ENCODE data around the gene CFAP47. TPM values are rescaled to one million over a fixed set of nuclear protein-coding genes. Genes with fewer than 3 reads are reported as not detected.

Gene CFAP47
- total and polyA plus RNA-seq, 9 of the 15 experiments (the other 6 are each of a cell fraction or from before 2014, with no cell fraction given): 0.06 to 0.29 (median 0.13) TPM

DNA sequence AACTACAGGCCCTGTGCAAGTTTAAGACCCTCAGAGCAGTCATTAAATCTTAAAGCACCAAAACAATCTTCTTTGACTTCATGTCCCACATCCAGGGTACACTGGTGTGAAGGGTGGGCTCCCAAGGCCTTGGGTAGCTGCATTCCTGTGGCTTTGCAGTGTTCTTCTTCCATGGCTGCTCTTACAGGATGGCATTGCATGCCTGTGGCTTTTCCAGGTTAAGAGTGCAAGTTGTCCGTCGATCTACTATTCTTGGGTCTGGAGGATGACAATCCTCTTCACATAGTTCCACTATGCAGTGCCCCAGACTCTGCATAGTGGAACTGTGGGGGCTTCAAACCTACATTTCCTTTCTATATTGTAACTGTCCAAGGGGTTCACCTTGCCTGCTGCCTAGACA is 494.5 kb downstream of the CFAP47 start:
- no peak overlapping the region for H3K27ac ChIP-seq (ENCODE audit: extremely low read depth, low read depth, low read length)
- no peak for DNase-seq (ENCODE audit: extremely low read depth in 1 of 4, low spot score in 3 of 4)
- no peak overlapping the region for H3K4me2 ChIP-seq (ENCODE audit: insufficient read depth, low read length)
- H3K9me1 ChIP-seq (ENCODE audit: control insufficient read depth, insufficient read depth, low read length): no peaks in the 10 kb centered on the region
- ChIA-PET CTCF (ENCODE audit: low intra/inter-chr PET ratio) (no interaction called here), POLR2A (no interaction called here)
- no peaks in the 10 kb centered on the region for H3K4me1 ChIP-seq (replicated peaks in 1 of 2; ENCODE audit: control insufficient read depth in 2 of 2, insufficient read depth in 2 of 2, low read length in 2 of 2)
- 0% methylated on average over 2 of the region's 2 CpGs for WGBS (ENCODE audit: insufficient coverage, low coverage, missing lambda C conversion rate)
- no peak overlapping the region for H2AFZ ChIP-seq (ENCODE audit: low read depth, low read length)
- no peaks in the 10 kb centered on the region for H3K9me3 ChIP-seq (replicated peaks; ENCODE audit: control insufficient read depth, insufficient read depth, low read depth, low read length)
- FAIRE-seq: no peak
- no peaks in the 10 kb centered on the region for H3K79me2 ChIP-seq (ENCODE audit: control insufficient read depth, insufficient read depth, low read length)
- ATAC-seq: no peak
- in situ Hi-C loops (cut with MboI) (no loop called here), intact Hi-C loops (cut with micrococcal nuclease) (no loop called here)
- H3K36me3 ChIP-seq (ENCODE audit: control insufficient read depth, insufficient read depth, low read length): no peaks in the 10 kb centered on the region
- TF ChIP-seq SRF (CRISPR knock-in tag; IDR thresholded peaks at IDR 0.05) (no peak), POU5F1 (IDR thresholded peaks at IDR 0.05; ENCODE audit: borderline replicate concordance, low read depth, low read length, partially characterized antibody) (no peak), CHD1 (IDR thresholded peaks at IDR 0.05; ENCODE audit: low read length) (no peak), MXD1 (CRISPR knock-in tag; IDR thresholded peaks at IDR 0.05; ENCODE audit: borderline replicate concordance, poor library complexity, severe bottlenecking) (no peak), PPARD (CRISPR knock-in tag; IDR thresholded peaks at IDR 0.05) (no peak), POLR3A (IDR thresholded peaks at IDR 0.05; ENCODE audit: borderline replicate concordance, extremely low read depth, insufficient read depth, insufficient read length) (no peak)
- no peaks in the 10 kb centered on the region for H3K27me3 ChIP-seq (ENCODE audit: control insufficient read depth in 2 of 2, insufficient read depth in 2 of 2, low read length in 2 of 2)
- no peak overlapping the region for H3K4me3 ChIP-seq
- H3K9ac ChIP-seq (ENCODE audit: insufficient read depth in 1 of 2, low read depth in 2 of 2, low read length in 2 of 2): no peak overlapping the region
- no peaks in the 10 kb centered on the region for H4K20me1 ChIP-seq (replicated peaks; ENCODE audit: control insufficient read depth, insufficient read depth, low read length)
- BruUV-seq (replicated peaks): no TSS peak

Data from K562 (cell line).